GM21423 (cell line): Measurements from ENCODE around the gene RYR3.
"Not testable (repeated sequence)": the region's sequence is repeated elsewhere in the genome, so short reads cannot be mapped to it uniquely, and the experiment has no call there.

Experiments
- ATAC-seq: cut with Tn5 transposase; IDR thresholded peaks from one replicate; pipeline ENCODE4 v1.9.1; 2021; ENCODE audit warnings: mild to moderate bottlenecking, moderate library complexity; ENCODE audit not compliant: unreplicated experiment

RYR3 gene

DNA sequence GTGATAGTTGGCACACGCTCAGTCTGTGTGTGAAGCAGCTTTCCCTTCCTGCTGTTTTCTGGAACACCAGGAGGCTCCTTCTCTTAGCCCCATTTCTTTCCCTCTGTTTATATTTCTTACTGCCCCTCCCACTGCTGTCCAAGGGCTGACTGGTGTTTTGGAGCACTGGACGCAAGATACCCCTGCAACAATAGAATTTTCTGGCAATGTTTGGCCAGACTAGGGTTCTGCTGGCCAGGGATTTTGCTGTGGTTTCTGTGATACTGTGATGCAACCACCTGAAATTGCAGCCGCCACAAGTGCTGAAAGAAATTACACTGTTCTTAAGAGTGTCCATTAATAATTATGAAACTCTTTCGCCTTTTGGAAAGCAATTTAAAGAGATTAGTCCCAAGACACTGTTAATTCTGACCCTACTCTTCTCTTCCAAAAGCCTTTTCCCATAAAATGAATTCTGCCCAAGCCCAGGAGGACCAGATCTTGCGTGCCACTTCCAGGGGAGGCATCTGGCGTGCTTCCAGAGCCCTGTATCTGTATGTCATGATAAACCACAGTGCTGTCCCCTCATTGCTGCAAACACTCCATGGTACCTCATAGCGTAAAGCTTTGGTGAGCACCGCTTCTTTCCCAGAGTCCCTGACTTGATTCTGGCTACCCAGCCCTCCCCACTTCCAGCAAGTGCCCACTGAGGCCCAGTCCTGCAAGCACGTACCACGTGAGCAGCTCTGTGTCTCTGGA lies 498.1 kb downstream of the RYR3 start:
- ATAC-seq = no peak

GRCh38 chr15:33810073-33810595 lies 499.4 kb downstream of the RYR3 start:
- no peak for ATAC-seq

DNA sequence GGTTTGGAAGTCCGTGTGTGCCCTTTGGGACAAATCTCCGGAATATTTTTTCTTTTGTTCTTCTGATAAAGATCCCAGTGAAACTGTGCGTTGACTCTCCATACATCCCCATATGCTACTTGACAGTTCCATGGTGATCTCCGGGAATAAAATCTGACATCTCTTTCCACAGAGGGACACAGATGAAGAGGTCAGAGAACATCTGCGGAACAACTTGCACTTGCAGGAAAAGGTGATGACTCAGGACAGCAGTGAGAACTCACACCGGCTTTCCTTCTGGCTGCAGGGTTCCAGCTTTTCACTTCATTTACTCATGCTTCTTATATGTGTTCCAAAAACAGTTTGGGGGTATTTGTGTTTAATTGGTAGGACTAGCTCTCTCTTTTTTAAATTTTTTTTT lies 500.0 kb downstream of the RYR3 start:
- ATAC-seq = no peak

DNA sequence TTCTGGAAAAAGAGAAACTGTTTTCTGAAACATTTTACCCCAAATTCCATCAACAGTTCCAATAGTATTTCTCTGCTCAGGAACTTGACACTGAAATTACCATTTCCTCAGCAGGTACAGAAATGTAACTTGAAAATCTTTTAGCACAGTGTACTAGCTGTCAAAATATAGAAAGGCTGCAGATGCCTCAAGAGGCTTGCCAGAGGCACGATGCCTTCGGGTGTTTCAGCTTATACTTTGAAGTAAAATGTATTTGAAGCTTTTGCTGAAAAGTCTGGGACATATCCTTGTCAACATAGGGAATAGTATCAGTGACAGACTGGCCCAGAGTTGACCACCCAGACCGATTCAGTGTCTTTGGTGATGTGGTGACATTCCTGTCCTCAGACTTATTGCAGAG lies 503.1 kb downstream of the RYR3 start:
- no peak for ATAC-seq

DNA sequence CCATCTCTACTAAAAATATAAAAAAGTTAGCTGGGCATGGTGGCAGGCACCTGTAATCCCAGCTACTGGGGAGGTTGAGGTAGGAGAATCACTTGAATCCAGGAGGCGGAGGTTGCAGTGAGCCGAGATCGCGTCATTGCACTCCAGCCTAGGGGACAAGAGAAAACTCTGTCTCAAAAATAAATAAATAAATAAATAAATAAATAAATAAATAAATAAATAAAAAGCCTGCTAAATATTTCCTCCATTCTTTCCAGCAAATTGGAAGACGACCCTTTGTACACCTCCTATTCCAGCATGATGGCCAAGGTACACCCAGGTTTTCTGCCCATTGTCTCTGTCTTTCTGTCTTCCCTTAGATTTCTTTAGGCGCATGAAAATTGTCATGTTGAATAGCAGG lies 508.7 kb downstream of the RYR3 start:
- not testable (repeated sequence) for ATAC-seq

GRCh38 chr15:33822479-33822878 lies 511.7 kb downstream of the RYR3 start:
- no peak for ATAC-seq

DNA sequence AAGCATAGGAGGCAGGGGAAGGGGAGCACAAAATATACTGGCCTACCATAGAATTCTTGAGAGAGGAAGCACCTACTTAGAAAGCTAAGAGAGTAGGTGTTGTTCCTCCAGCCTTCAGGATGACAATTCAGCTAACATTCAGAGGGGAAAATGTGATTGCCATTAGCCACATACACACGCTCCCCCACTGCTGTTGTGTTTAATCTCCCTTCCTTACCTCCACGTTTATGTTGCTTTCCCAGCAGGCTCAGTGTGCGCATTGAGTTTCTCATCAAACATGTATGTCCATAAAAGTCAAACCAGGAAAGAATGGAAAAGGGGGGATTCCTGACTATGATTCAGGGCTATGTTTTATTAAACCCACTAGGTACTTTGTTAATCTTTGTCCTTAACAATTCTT lies 512.4 kb downstream of the RYR3 start:
- ATAC-seq = no peak

DNA sequence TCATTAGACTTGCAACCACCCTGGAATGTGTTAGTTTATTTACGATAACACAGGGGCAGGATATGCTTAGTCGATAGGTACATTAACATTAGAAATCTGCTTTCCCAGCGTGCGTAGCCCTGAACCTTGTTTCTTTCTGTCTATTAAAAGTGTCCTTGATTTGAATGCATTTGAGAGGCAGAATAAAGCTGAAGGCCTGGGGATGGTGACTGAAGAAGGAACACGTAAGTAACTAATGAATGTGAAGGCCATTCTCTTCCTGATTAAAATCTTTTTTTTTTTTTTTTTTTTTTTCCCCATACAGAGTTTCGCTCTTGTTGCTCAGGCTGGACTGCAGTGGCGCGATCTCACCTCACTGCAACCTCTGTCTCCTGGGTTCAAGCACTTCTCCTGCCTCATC lies 514.7 kb downstream of the RYR3 start:
- no peak for ATAC-seq

- ATAC-seq = no peak
Measured at GRCh38 chr15:33826201-33826600, 515.4 kb downstream of the RYR3 start.

GRCh38 chr15:33830351-33830750 lies 519.6 kb downstream of the RYR3 start:
- ATAC-seq = no peak

DNA sequence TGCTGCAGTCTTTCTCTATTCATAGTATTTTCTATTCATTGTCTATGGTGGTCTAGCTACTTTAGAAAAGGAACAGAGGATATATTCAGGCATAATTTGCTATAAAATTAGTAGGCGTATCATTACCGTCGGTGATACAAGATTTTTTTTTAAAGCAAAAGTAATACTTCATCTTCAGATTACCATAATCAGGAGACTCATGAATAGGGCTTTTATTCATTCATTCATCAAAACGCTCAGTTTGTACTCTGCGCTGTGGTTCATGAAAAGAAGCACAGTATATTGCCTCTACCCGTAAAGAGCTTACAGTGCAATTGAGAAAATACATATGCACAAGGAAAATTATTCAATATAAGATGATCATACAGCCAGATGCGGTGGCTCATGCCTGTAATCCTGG lies 520.9 kb downstream of the RYR3 start:
- no peak for ATAC-seq

GRCh38 chr15:33834892-33835743 lies 524.4 kb downstream of the RYR3 start:
- no peak for ATAC-seq

DNA sequence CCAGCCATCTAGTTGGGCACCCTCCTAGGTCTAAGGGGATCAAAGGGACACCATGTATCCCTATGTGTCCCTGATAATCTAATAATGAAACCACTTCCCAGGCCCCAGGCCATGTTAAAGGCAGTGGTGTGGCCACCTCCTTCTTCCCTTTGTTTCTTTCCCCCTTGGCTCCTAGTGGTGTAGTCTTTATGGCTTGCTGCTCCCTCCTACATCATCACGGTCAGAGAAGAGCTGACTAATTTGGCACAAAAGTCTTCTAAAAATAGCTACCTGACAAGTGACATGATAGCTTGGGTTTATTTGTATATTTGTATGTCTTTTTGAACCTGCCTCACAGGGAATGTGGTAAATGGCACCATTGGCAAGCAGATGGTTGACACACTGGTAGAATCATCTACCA lies 526.5 kb downstream of the RYR3 start:
- no peak for ATAC-seq

- no peak for ATAC-seq
Measured at GRCh38 chr15:33839540-33839939, 528.8 kb downstream of the RYR3 start.

DNA sequence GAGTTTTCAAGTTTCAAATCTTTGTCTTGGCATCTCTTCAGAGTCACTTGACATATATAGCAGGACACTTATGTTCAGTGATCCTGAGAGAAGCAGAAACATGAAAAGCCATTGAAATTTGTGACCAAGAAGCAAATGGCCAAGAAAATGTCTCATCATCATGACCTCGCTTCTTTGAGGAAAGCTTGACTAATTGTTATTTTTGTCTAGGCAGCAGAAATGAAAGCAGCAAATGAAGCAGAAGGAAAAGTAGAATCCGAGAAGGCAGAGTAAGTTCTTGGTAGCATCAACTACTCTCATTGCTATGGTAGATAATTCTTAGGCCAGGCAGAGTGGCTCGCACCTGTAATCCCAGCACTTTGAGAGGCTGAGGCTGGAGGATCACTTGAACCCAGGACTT lies 529.8 kb downstream of the RYR3 start:
- no peak for ATAC-seq

DNA sequence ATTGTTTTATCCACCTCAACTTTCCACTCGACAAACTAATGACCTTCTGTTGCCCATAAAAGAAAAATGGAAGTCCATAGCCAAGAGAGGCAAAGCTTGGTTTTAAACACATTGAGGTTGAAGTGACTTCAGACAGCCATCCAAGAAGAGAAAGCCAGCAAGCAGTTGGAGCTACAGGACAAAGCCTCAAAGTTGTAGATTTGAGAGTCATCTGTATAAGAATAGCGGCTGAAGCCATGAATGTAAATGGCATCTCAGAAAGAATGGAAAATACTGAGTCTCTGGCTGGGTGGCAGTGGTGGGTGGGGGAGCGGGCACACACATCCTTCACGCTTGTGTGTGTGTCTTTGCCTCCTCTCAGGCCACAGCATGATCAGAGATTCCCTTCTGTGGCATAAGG lies 533.4 kb downstream of the RYR3 start:
- ATAC-seq = no peak

GRCh38 chr15:33844597-33844996 lies 533.8 kb downstream of the RYR3 start:
- no peak for ATAC-seq

DNA sequence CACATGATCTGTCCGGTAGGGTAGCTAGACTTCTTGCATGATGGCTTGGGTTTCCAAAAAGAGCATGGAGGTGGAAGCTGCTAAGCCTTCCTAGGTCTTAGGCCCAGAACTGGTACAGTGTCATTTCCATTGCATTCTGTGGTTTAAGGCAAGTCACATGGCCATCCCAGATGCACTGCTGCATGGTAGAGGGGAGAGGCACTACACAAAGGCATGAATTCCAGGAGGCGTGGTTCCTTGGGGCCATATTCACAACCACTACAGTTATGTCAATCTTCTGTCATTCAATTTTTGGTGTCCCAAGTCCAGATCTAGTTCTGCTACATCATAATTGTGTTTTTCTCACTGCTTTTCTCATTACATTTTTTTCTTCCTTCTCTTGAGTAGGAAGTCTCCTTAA lies 535.4 kb downstream of the RYR3 start:
- no peak for ATAC-seq

DNA sequence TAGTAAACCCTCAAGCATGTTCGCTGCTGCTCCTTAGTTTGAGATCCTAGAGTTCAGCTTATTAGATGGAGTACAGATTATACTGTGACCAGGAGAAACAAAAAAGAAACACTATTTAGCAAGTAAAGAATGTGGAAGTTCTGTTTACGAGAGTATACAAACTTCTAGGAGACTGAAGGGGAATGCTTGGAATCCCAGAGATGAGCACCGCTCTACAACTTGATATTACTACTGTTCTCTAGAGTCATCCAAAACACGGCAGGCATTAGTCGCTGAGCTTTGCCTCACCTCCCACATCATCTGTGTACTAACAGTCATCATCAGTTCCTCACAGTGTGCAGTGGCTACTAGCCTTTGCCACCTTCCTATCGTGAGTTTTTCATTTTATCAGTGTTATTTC lies 536.1 kb downstream of the RYR3 start:
- no peak for ATAC-seq

DNA sequence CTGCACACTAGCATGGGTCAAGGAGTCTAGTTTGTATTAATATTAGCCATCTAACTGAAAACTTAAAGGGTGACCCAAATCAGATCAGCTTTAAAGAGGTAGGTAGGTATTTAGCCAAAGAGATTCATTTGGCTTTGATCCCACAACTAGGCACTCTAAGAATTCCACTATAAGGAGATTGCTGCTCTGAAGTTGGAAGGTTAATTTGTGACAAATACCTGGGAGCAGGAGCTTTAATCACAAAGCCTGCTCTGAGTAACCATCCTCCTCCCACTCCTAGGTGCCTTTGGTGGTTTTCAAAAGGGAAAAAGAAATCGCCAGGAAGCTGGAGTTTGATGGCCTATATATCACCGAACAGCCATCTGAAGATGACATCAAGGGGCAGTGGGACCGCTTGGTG lies 537.2 kb downstream of the RYR3 start:
- no peak for ATAC-seq

DNA sequence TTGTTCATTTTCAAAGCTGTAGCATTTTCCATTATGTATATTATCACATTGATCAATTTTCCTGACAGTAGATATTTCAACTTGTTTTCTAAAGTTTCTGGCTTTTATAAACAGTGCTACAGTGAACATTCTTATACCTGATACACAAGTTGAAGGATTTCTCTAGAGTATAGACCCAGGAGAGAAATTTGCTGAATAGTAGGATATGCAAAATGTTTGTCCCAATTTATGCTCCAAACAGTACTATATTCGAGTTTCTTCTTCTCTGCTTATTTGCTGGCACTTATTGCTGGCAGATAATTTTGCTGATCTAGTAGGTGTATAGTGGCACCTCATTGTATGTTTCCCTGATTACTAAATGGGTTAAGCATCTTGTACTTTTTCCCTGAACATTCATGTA lies 540.3 kb downstream of the RYR3 start:
- no peak for ATAC-seq

DNA sequence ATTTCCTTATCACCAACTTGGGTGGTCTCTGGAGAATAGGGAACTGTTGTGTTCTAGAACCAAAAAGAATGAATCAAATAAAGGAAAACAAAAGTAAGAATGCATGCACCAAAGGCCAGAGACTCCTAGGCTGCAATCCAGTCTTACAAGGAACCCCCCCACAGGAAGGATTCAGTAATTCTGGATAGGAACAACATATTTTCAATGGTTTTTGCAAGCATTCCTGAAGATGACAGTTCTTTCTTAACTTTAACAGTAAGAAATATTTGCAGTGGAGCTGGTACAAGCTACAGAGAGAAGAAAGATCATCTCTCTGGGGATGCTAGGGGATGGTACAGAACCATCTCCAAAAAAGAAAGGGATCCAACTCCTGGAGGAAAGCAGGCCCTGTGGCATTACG lies 541.3 kb downstream of the RYR3 start:
- no peak for ATAC-seq
